Measurements from ENCODE around the gene TUBGCP5.

GRCh38 chr15:23022156-23022555 lies 17.2 kb downstream of the TUBGCP5 start:
- TF ChIP-seq CTCF (IDR thresholded peaks at IDR 0.05) (no peak), POLR2A (IDR thresholded peaks at IDR 0.05) (no peak)
